ENCODE results near the gene ZNF280C. TPM values are rescaled to one million over a fixed set of nuclear protein-coding genes. Genes with fewer than 3 reads are reported as not detected.
"Not testable (repeated sequence)": the region's sequence is repeated elsewhere in the genome, so short reads cannot be mapped to it uniquely, and the experiment has no call there.

ZNF280C gene
- total and polyA plus RNA-seq, 2 of the 13 experiments (the other 11 are each of a cell fraction or from before 2014, with no cell fraction given) = 3.0 to 3.3 TPM

GRCh38 chrX:130245441-130245840, 23.3 kb downstream of the ZNF280C start:
- intact Hi-C loops (cut with micrococcal nuclease; ENCODE audit: unreplicated experiment) = no loop called here
- in situ Hi-C loops (cut with HindIII; ENCODE audit: extremely low pct_ligation_motif_present, low pct_unique_long_range_greater_than_20kb) = no loop called here
- H3K4me1 ChIP-seq (ENCODE audit: insufficient read depth, low read length) = no peaks in the 10 kb centered on the region
- BruUV-seq (replicated peaks) = no TSS peak
- H3K36me3 ChIP-seq (replicated peaks in 1 of 2; ENCODE audit: control insufficient read depth in 1 of 2, insufficient read depth in 2 of 2, low read length in 2 of 2) = no peaks in the 10 kb centered on the region; a peak in 1 of 5 replicates
- H3K79me2 ChIP-seq (ENCODE audit: insufficient read depth, low read length) = no peaks in the 10 kb centered on the region
- H3K27me3 ChIP-seq (ENCODE audit: control insufficient read depth in 1 of 2, insufficient read depth in 2 of 2, low read length in 2 of 2) = no peaks in the 10 kb centered on the region
- TF ChIP-seq, protein P1, sequence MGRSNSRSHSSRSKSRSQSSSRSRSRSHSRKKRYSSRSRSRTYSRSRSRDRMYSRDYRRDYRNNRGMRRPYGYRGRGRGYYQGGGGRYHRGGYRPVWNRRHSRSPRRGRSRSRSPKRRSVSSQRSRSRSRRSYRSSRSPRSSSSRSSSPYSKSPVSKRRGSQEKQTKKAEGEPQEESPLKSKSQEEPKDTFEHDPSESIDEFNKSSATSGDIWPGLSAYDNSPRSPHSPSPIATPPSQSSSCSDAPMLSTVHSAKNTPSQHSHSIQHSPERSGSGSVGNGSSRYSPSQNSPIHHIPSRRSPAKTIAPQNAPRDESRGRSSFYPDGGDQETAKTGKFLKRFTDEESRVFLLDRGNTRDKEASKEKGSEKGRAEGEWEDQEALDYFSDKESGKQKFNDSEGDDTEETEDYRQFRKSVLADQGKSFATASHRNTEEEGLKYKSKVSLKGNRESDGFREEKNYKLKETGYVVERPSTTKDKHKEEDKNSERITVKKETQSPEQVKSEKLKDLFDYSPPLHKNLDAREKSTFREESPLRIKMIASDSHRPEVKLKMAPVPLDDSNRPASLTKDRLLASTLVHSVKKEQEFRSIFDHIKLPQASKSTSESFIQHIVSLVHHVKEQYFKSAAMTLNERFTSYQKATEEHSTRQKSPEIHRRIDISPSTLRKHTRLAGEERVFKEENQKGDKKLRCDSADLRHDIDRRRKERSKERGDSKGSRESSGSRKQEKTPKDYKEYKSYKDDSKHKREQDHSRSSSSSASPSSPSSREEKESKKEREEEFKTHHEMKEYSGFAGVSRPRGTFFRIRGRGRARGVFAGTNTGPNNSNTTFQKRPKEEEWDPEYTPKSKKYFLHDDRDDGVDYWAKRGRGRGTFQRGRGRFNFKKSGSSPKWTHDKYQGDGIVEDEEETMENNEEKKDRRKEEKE (IDR thresholded peaks at IDR 0.05) = no peak
- no peak for TF ChIP-seq IRX3 (CRISPR knock-in tag; IDR thresholded peaks at IDR 0.05; ENCODE audit: borderline replicate concordance, low read depth)
- H4K20me1 ChIP-seq (ENCODE audit: insufficient read depth, low read length) = no peaks in the 10 kb centered on the region
- ATAC-seq = no peak
- no peak for DNase-seq (ENCODE audit: low spot score)
- H3K4me2 ChIP-seq (ENCODE audit: low read depth, low read length) = no peak overlapping the region
- no peaks in the 10 kb centered on the region for H3K9me3 ChIP-seq (ENCODE audit: low read length)
- H3K4me3 ChIP-seq (replicated peaks in 1 of 3; ENCODE audit: insufficient read depth in 1 of 3, low read depth in 2 of 3, low read length in 3 of 3) = no peak overlapping the region
- no peak overlapping the region for H3K9ac ChIP-seq (ENCODE audit: insufficient read depth, low read depth, low read length)
- POLR2A ChIA-PET = no interaction called here
- H2AFZ ChIP-seq (ENCODE audit: low read length) = no peak overlapping the region
- CTCF ChIA-PET (ENCODE audit: low intra/inter-chr PET ratio, low total read pairs) = no interaction called here
- no peak for FAIRE-seq
- H3K27ac ChIP-seq (ENCODE audit: extremely low read length, insufficient read depth, low read length) = no peak overlapping the region

GRCh38 chrX:130231184-130231583, 37.5 kb downstream of the ZNF280C start:
- H3K4me1 ChIP-seq (ENCODE audit: insufficient read depth, low read length); DNase-seq (ENCODE audit: low spot score); BruUV-seq (replicated peaks); H3K9me3 ChIP-seq (ENCODE audit: low read length); H3K27me3 ChIP-seq (ENCODE audit: control insufficient read depth in 1 of 2, insufficient read depth in 2 of 2, low read length in 2 of 2); H2AFZ ChIP-seq (ENCODE audit: low read length); H3K9ac ChIP-seq (ENCODE audit: insufficient read depth, low read depth, low read length); FAIRE-seq; CTCF ChIA-PET (ENCODE audit: low intra/inter-chr PET ratio, low total read pairs); intact Hi-C loops (cut with micrococcal nuclease; ENCODE audit: unreplicated experiment); H3K4me3 ChIP-seq (replicated peaks in 1 of 3; ENCODE audit: insufficient read depth in 1 of 3, low read depth in 2 of 3, low read length in 3 of 3); POLR2A ChIA-PET; ATAC-seq; H3K27ac ChIP-seq (ENCODE audit: extremely low read length, insufficient read depth, low read length); in situ Hi-C loops (cut with HindIII; ENCODE audit: extremely low pct_ligation_motif_present, low pct_unique_long_range_greater_than_20kb); H3K36me3 ChIP-seq (replicated peaks in 1 of 2; ENCODE audit: control insufficient read depth in 1 of 2, insufficient read depth in 2 of 2, low read length in 2 of 2); H4K20me1 ChIP-seq (ENCODE audit: insufficient read depth, low read length); H3K79me2 ChIP-seq (ENCODE audit: insufficient read depth, low read length); H3K4me2 ChIP-seq (ENCODE audit: low read depth, low read length): not testable (repeated sequence)
- WGBS (ENCODE audit: low lambda C conversion rate) = 89% methylated on average over 4 of the region's 4 CpGs
